ENCODE measurements around the gene CSF1R.

DNA sequence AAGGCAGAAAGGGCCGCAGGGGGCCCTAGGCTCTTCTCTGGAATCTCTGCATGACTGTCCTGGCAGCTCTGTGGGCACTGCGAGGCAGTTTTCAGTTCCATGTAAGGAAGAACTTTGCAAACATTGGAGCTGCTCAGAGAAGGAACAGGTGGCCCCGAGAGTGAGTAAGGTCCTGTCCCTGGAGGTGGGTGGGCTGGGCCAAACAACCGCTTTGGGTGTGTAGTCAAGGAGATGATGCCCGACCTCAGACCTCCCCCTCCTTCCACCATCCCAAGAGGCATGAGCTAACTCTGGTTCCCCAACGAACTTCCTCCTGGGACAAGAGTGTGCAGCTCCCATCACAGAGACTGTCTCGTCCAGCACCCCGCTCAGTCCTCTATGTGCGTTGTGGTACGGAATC lies 20.5 kb downstream of the CSF1R start:
- TF ChIP-seq, protein P1, sequence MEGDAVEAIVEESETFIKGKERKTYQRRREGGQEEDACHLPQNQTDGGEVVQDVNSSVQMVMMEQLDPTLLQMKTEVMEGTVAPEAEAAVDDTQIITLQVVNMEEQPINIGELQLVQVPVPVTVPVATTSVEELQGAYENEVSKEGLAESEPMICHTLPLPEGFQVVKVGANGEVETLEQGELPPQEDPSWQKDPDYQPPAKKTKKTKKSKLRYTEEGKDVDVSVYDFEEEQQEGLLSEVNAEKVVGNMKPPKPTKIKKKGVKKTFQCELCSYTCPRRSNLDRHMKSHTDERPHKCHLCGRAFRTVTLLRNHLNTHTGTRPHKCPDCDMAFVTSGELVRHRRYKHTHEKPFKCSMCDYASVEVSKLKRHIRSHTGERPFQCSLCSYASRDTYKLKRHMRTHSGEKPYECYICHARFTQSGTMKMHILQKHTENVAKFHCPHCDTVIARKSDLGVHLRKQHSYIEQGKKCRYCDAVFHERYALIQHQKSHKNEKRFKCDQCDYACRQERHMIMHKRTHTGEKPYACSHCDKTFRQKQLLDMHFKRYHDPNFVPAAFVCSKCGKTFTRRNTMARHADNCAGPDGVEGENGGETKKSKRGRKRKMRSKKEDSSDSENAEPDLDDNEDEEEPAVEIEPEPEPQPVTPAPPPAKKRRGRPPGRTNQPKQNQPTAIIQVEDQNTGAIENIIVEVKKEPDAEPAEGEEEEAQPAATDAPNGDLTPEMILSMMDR (IDR thresholded peaks at IDR 0.05), result no peak
- TF ChIP-seq POLR2A (IDR thresholded peaks at IDR 0.05) (no peak), POLR2AphosphoS5 (IDR thresholded peaks at IDR 0.05) (no peak)

Data from breast epithelium (tissue), 3 donors.